GM12891 (cell line): ENCODE measurements around the gene COL25A1.

ENCODE experiments used
- PAX5 ChIP-seq: IDR thresholded peaks from 2 replicates; pipeline ENCODE4 v1.6.1; 2011; ENCODE audit warnings: low read length, moderate library complexity, mild to moderate bottlenecking; ENCODE audit not compliant: insufficient read depth, severe bottlenecking
- POLR2A ChIP-seq: IDR thresholded peaks from 2 replicates; pipeline ENCODE4 v1.6.1; 2011; ENCODE audit warnings: low read depth, low read length, control low read depth
- POLR2AphosphoS5 ChIP-seq: IDR thresholded peaks from 2 replicates; pipeline ENCODE4 v1.6.1; 2011; ENCODE audit warnings: low read depth, low read length, control low read depth
- POU2F2 ChIP-seq: IDR thresholded peaks from 2 replicates; pipeline ENCODE4 v1.6.1; 2011; ENCODE audit warnings: low read depth, mild to moderate bottlenecking, control low read depth, low read length, moderate library complexity
- SPI1 ChIP-seq: IDR thresholded peaks from 2 replicates; pipeline ENCODE4 v1.6.1; 2011; ENCODE audit warnings: low read depth, low read length, control low read depth
- TAF1 ChIP-seq: IDR thresholded peaks from 2 replicates; pipeline ENCODE4 v1.6.1; 2011; ENCODE audit warnings: low read depth, low read length, control low read depth

- TF ChIP-seq POLR2AphosphoS5 (no peak), TAF1 (no peak), POLR2A (no peak), PAX5 (no peak), SPI1 (no peak), POU2F2 (no peak)
Observed at GRCh38 chr4:108779958-108780357, 522.5 kb downstream of the COL25A1 start.
